HCT116 (cell line): ENCODE data around the gene CAMSAP1. TPM values are rescaled to one million over a fixed set of nuclear protein-coding genes. Genes with fewer than 3 reads are reported as not detected.

Source experiments
- ATAC-seq: fragments of 200-7000 bp; cut with Tn5 transposase; 2 replicates; pipeline ENCODE4 v1.9.1; 2020; ENCODE audit warnings: mild to moderate bottlenecking, moderate library complexity
- BruUV-seq: library from RNA; stranded (reverse); fragments of 400-500 nt; replicated peaks from 2 replicates; lab custom pipeline; 2021; lab: Mats Ljungman, UMichigan
- CTCF ChIA-PET: fragments of 300-600 bp; sonication (Branson Sonifier 250); formaldehyde crosslinking; loops from one replicate; lab custom pipeline; 2021; ENCODE audit warnings: antibody characterized with exemption; lab: Charles Lee
- POLR2A ChIA-PET: fragments of 300-600, 350-600 bp; sonication (Branson Sonifier 250); formaldehyde crosslinking; loops from one replicate; lab custom pipeline; 2021; ENCODE audit warnings: antibody characterized with exemption; lab: Charles Lee
- RAD21 ChIA-PET, 2 experiments: fragments of 300-600 bp; sonication (Branson Sonifier 250); formaldehyde crosslinking; loops; one replicate each; lab custom pipeline; 2023; ENCODE audit warnings: low total read pairs in 2 of 2; ENCODE audit not compliant: uncharacterized antibody in 2 of 2, unreplicated experiment in 2 of 2, low non-redundant PET in 1 of 2; lab: Charles Lee
- DNase-seq: peaks from one replicate; pipeline ENCODE4 v3.0.0-alpha.2; 2010; ENCODE audit warnings: low read depth, low spot score
- H2AFZ ChIP-seq: fragments of 200-600 bp; shearing (Covaris generic), sonication (generic); 2 replicates; pipeline ENCODE4 v1.6.1; 2017; ENCODE audit warnings: low read depth, mixed run types, mixed read lengths, antibody characterized with exemption, low read length; ENCODE audit not compliant: poor library complexity, severe bottlenecking
- H3K27ac ChIP-seq: 2 replicates; pipeline ENCODE4 v1.5.1; 2012; ENCODE audit warnings: low read depth, low read length
- H3K27me3 ChIP-seq: fragments of 200-600 bp; sonication (generic); 2 replicates; pipeline ENCODE4 v1.6.1; 2016; ENCODE audit warnings: mixed run types, low read length, mixed read lengths; ENCODE audit not compliant: insufficient read depth
- H3K36me3 ChIP-seq, 2 experiments: fragments of 200-500 bp in 1 of 2; fragments of 200-600 bp in 1 of 2; sonication (Bioruptor generic) in 1 of 2; sonication (generic) in 1 of 2; 2 replicates each; pipeline versions ENCODE4 v1.5.1 to v1.6.1; 2014 to 2016; ENCODE audit warnings: low read length in 2 of 2, inconsistent platforms in 1 of 2, mixed read lengths in 1 of 2, mixed run types in 1 of 2; ENCODE audit not compliant: insufficient read depth in 2 of 2, control insufficient read depth in 1 of 2
- H3K4me1 ChIP-seq, 2 experiments: fragments of 200-600 bp in 1 of 2; sonication (generic) in 1 of 2; 2 replicates each; pipeline versions ENCODE4 v1.5.1 to v1.6.1; 2012 to 2017; ENCODE audit warnings: low read length in 2 of 2, inconsistent platforms in 1 of 2, mild to moderate bottlenecking in 1 of 2, mixed read lengths in 1 of 2, mixed run types in 1 of 2, moderate library complexity in 1 of 2; ENCODE audit not compliant: insufficient read depth in 2 of 2, control insufficient read depth in 1 of 2
- H3K4me2 ChIP-seq: fragments of 200-600 bp; sonication (generic); 2 replicates; pipeline ENCODE4 v1.6.1; 2017; ENCODE audit warnings: mixed run types, low read length, mixed read lengths
- H3K4me3 ChIP-seq, 2 experiments: fragments of 200-600 bp in 1 of 2; sonication (generic) in 1 of 2; replicated peaks in 1 of 2; 2 replicates each; pipeline ENCODE4 v1.5.1; 2011 to 2016; ENCODE audit warnings: low read length in 2 of 2, control low read depth in 1 of 2, low read depth in 1 of 2, mild to moderate bottlenecking in 1 of 2, mixed read lengths in 1 of 2, mixed run types in 1 of 2
- H3K79me2 ChIP-seq: fragments of 200-600 bp; sonication (generic); 2 replicates; pipeline ENCODE4 v1.6.1; 2017; ENCODE audit warnings: mild to moderate bottlenecking, mixed run types, low read length, moderate library complexity, mixed read lengths; ENCODE audit not compliant: insufficient read depth
- H3K9ac ChIP-seq: fragments of 200-600 bp; sonication (generic); 2 replicates; pipeline ENCODE4 v1.6.1; 2016; ENCODE audit warnings: low read length, mixed read lengths
- H3K9me2 ChIP-seq: fragments of 200-600 bp; sonication (generic), shearing (Covaris generic); 2 replicates; pipeline ENCODE4 v1.6.1; 2017; ENCODE audit warnings: mixed run types, mild to moderate bottlenecking, moderate library complexity; ENCODE audit not compliant: insufficient read depth
- H3K9me3 ChIP-seq, 2 experiments: fragments of 200-500 bp in 1 of 2; fragments of 200-600 bp in 1 of 2; sonication (Bioruptor generic) in 1 of 2; sonication (generic) in 1 of 2; 2 replicates each; pipeline ENCODE4 v1.6.1; 2014 to 2017; ENCODE audit warnings: low read length in 2 of 2, mixed read lengths in 2 of 2, inconsistent platforms in 1 of 2, low read depth in 1 of 2, mild to moderate bottlenecking in 1 of 2, mixed run types in 1 of 2, moderate library complexity in 1 of 2; ENCODE audit not compliant: control insufficient read depth in 1 of 2, insufficient read depth in 1 of 2
- H4K20me1 ChIP-seq: fragments of 200-600 bp; sonication (generic), shearing (Covaris generic); 2 replicates; pipeline ENCODE4 v1.6.1; 2017; ENCODE audit warnings: mixed run types, mild to moderate bottlenecking, moderate library complexity; ENCODE audit not compliant: insufficient read depth
- EZH2phosphoT487 ChIP-seq: fragments of 200-600 bp; IDR thresholded peaks from 2 replicates; pipeline ENCODE4 v1.6.1; 2018; ENCODE audit warnings: antibody characterized with exemption, borderline replicate concordance
- FOSL1 ChIP-seq: IDR thresholded peaks from 2 replicates; pipeline ENCODE4 v1.6.1; 2012; ENCODE audit warnings: low read depth
- MAX ChIP-seq: IDR thresholded peaks from 2 replicates; pipeline ENCODE4 v1.6.1; 2012
- SIN3A ChIP-seq: IDR thresholded peaks from 2 replicates; pipeline ENCODE4 v1.6.1; 2012; ENCODE audit warnings: low read depth
- SP1 ChIP-seq: IDR thresholded peaks from 2 replicates; pipeline ENCODE4 v1.6.1; 2012; ENCODE audit warnings: low read depth
- ZNF274 ChIP-seq: fragments of 200-500 bp; sonication (Bioruptor generic); IDR thresholded peaks from 2 replicates; pipeline ENCODE4 v1.6.1; 2014; ENCODE audit warnings: mild to moderate bottlenecking, low read depth, low read length, inconsistent platforms
- intact Hi-C: fragments of 100-400 bp; cut with micrococcal nuclease; formaldehyde crosslinking; loops from 2 replicates; pipeline ENCODE4 v1.10.0; 2022
- total RNA-seq: library from RNA; stranded (reverse); gene quantifications from one replicate; pipeline ENCODE4 v1.2.1, GENCODE V29; 2021; ENCODE audit not compliant: unreplicated experiment
- TF ChIP-seq, protein P1 (sequence below): IDR thresholded peaks from 2 replicates; pipeline ENCODE4 v1.6.1; 2012; ENCODE audit warnings: low read depth

Gene CAMSAP1
- total RNA-seq, 1 experiment from 2014 or later, result 33.1 TPM

DNA sequence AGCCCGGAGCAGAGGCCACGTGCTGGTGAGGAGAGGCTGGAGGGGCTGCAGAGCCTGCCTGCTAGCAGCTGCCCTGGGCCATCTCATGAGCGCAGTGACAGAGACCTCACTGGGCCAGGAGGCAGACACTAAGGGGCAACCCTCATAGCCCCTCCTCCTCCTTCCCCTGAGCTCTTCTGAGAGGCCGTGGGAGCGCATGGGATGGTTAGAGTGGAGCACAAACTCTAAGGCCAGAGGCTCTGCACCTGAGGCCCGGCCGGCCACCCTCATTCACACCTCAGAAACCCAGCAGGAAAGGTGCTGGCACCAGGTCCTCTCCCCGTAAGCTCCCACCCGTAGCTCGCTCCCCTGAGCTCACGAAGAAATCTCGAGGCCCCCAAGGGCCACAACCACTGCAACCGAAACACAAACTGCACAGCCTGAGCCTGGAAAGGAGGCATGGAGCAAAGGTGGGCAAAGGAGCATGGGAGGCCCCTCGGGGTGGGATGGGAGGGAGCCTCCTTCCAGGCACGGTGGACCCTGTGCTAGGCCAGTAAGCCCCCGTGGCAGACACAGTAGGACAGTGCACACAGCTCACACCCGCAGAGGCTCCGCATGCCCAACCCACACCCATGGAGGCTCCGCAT, 17.7 kb downstream of the CAMSAP1 start:
- Histone ChIP-seq H3K4me1 (peaks cover 19 to 43% of the 10 kb centered on the region in 2 experiments), H3K79me2 (peaks cover 100% of the 10 kb centered on the region), H3K27me3 (no peaks in the 10 kb centered on the region), H2AFZ (no peak overlapping the region), H3K36me3 (no peaks in the 10 kb centered on the region), H3K4me3 (no peak overlapping the region), H3K27ac (peak overlapping the region; percentile 13; the same call in 1 of the 2 replicates), H3K4me2 (peak overlapping the region; percentile 52), H3K9me3 (no peaks in the 10 kb centered on the region), H4K20me1 (peaks cover 4% of the 10 kb centered on the region; the same call in 1 of the 2 replicates), H3K9ac (peak overlapping the region; percentile 24; the same call in 1 of the 2 replicates), H3K9me2 (no peaks in the 10 kb centered on the region)
- ChIA-PET CTCF (no interaction called here), RAD21 (no interaction called here), POLR2A (no interaction called here)
- no peak for DNase-seq
- intact Hi-C loops, result no loop called here
- ATAC-seq, result peak; percentile 79
- BruUV-seq, result no TSS peak
- no peak for TF ChIP-seq ZNF274
- TF ChIP-seq SIN3A, result no peak
- no peak for TF ChIP-seq EZH2phosphoT487
- TF ChIP-seq SP1, result no peak
- no peak for TF ChIP-seq FOSL1
- TF ChIP-seq, protein P1, sequence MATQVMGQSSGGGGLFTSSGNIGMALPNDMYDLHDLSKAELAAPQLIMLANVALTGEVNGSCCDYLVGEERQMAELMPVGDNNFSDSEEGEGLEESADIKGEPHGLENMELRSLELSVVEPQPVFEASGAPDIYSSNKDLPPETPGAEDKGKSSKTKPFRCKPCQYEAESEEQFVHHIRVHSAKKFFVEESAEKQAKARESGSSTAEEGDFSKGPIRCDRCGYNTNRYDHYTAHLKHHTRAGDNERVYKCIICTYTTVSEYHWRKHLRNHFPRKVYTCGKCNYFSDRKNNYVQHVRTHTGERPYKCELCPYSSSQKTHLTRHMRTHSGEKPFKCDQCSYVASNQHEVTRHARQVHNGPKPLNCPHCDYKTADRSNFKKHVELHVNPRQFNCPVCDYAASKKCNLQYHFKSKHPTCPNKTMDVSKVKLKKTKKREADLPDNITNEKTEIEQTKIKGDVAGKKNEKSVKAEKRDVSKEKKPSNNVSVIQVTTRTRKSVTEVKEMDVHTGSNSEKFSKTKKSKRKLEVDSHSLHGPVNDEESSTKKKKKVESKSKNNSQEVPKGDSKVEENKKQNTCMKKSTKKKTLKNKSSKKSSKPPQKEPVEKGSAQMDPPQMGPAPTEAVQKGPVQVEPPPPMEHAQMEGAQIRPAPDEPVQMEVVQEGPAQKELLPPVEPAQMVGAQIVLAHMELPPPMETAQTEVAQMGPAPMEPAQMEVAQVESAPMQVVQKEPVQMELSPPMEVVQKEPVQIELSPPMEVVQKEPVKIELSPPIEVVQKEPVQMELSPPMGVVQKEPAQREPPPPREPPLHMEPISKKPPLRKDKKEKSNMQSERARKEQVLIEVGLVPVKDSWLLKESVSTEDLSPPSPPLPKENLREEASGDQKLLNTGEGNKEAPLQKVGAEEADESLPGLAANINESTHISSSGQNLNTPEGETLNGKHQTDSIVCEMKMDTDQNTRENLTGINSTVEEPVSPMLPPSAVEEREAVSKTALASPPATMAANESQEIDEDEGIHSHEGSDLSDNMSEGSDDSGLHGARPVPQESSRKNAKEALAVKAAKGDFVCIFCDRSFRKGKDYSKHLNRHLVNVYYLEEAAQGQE, result no peak
- TF ChIP-seq MAX, result no peak
